Right lobe of liver (tissue), 6 donors: Measurements from ENCODE around the gene ZNF524. TPM values are rescaled to one million over a fixed set of nuclear protein-coding genes. Genes with fewer than 3 reads are reported as not detected.

ENCODE experiments used
- ATAC-seq, 4 donors: fragments of 200-7000 bp; cut with Tn5 transposase; one replicate each; pipeline ENCODE4 v1.9.1; 2020; ENCODE audit warnings: mild to moderate bottlenecking in 4 of 4, moderate library complexity in 4 of 4
- DNase-seq, 3 donors: peaks; one replicate each; pipeline ENCODE4 v3.0.0-alpha.2; 2020
- H3K27ac ChIP-seq, 3 donors: fragments of 200-600 bp; one replicate each; pipeline ENCODE4 v1.8.0; 2022
- H3K27me3 ChIP-seq, 2 donors: fragments of 200-600 bp; one replicate each; pipeline ENCODE4 v1.8.0; 2022
- H3K36me3 ChIP-seq, 4 donors: fragments of 200-600 bp; sonication (generic) in 1 of 4; one replicate each; pipeline versions ENCODE4 v1.5.1 to v1.8.0; 2017 to 2022; ENCODE audit warnings: control low read depth in 1 of 4
- H3K4me1 ChIP-seq, 4 donors: fragments of 200-600 bp; sonication (generic) in 1 of 4; one replicate each; pipeline versions ENCODE4 v1.5.1 to v1.8.0; 2017 to 2022; ENCODE audit warnings: control low read depth in 1 of 4
- H3K4me3 ChIP-seq, 3 donors: fragments of 200-600 bp; one replicate each; pipeline ENCODE4 v1.8.0; 2022
- H3K9me3 ChIP-seq, 4 donors: fragments of 200-600 bp; sonication (generic) in 1 of 4; one replicate each; pipeline versions ENCODE4 v1.5.1 to v1.8.0; 2017 to 2022; ENCODE audit warnings: control low read depth in 1 of 4
- CTCF ChIP-seq, 4 donors: fragments of 200-600 bp in 3 of 4; fragments of 450-650 bp in 1 of 4; IDR thresholded peaks; one replicate each; pipeline versions ENCODE4 v1.5.1 to v1.8.0; 2016 to 2022; ENCODE audit warnings: antibody characterized with exemption in 4 of 4, mild to moderate bottlenecking in 2 of 4
- POLR2A ChIP-seq: fragments of 450-650 bp; IDR thresholded peaks from one replicate; pipeline ENCODE4 v1.6.1; 2017; ENCODE audit warnings: antibody characterized with exemption, mild to moderate bottlenecking
- WGBS: methylation state at CpG from one replicate; pipeline ENCODE4 v1.1.6; 2018; ENCODE audit warnings: low coverage, low lambda C conversion rate; ENCODE audit not compliant: insufficient coverage; ENCODE audit errors: missing lambda C conversion rate; 5-methylcytosine and 5-hydroxymethylcytosine counted together
- intact Hi-C, 2 donors: fragments of 100-400 bp; cut with DNase I; formaldehyde crosslinking; loops; one replicate each; pipeline versions ENCODE4 v1.11.2 to v1.14.1; 2022
- total RNA-seq, 6 experiments: library from RNA; depleted of rRNA in 2 of 6; stranded (reverse); fragments of >200 nt in 2 of 6; fragmentation: NEBNext Ultra II Directional in 3 of 6; extraction: Animal tissue kit (Norgen Biotek cat#: 25700) in 3 of 6; gene quantifications; one replicate each; pipeline versions ENCODE4 v1.1.0 to v1.2.4, GENCODE V29; 2016 to 2023
- donor health status: DM: no; HTN: yes; CAD: no.
- donor health status: DM: no; HTN: no; CAD: no.
- donor health status: DM: no; HTN: no; CAD: no.
- donor health status: DM: no; HTN: yes; CAD: no.
- donor health status: DM: no; HTN: yes; CAD: no.

The ZNF524 gene
- total RNA-seq, 6 experiments from 2014 or later, result 8.2 to 21.0 (median 11.3) TPM

DNA sequence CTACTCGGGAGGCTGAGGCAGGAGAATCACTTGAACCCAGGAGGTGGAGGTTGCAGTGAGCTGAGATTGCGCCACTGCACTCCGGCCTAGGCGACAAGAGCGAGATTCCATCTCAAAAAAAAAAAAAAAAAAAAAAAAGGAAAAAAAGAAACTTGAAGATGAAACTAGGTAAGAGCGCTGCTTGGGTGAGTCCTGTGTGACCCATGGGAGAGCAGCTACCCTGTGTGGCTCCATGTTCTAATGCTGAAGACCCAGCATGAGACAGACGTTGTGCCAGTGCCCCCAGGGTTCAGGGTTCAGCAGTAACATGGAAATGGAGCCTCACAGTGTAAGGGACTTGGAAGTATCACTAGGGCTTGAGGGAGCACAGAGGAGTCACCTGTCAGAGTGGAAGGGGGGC lies 18.3 kb downstream of the ZNF524 start:
- DNase-seq, result no peak
- no peak overlapping the region for H3K4me3 ChIP-seq
- intact Hi-C loops, result no loop called here
- peaks cover 0 to 14% (median 0%) of the 10 kb centered on the region in 4 donors for H3K36me3 ChIP-seq
- H3K9me3 ChIP-seq, result no peaks in the 10 kb centered on the region
- H3K27ac ChIP-seq, result no peak overlapping the region
- WGBS, result 64% methylated on average over 5 of the region's 7 CpGs
- no peak for ATAC-seq
- no peaks in the 10 kb centered on the region for H3K27me3 ChIP-seq
- no peaks in the 10 kb centered on the region for H3K4me1 ChIP-seq
- TF ChIP-seq POLR2A (no peak), CTCF (IDR thresholded peaks at IDR 0.05) (no peak)

GRCh38 chr19:55619286-55619685 lies 19.2 kb downstream of the ZNF524 start:
- no peak overlapping the region for H3K27ac ChIP-seq
- intact Hi-C loops, result no loop called here
- peaks cover 0 to 14% (median 0%) of the 10 kb centered on the region in 4 donors for H3K36me3 ChIP-seq
- peaks cover 0 to 6% (median 0%) of the 10 kb centered on the region in 4 donors for H3K4me1 ChIP-seq
- 56% methylated on average over 3 of the region's 3 CpGs for whole genome bisulfite sequencing
- DNase-seq, result no peak
- no peaks in the 10 kb centered on the region for H3K9me3 ChIP-seq
- TF ChIP-seq POLR2A (no peak), CTCF (IDR thresholded peaks at IDR 0.05) (no peak)
- H3K4me3 ChIP-seq, result no peak overlapping the region
- no peak for ATAC-seq
- H3K27me3 ChIP-seq, result no peaks in the 10 kb centered on the region

DNA sequence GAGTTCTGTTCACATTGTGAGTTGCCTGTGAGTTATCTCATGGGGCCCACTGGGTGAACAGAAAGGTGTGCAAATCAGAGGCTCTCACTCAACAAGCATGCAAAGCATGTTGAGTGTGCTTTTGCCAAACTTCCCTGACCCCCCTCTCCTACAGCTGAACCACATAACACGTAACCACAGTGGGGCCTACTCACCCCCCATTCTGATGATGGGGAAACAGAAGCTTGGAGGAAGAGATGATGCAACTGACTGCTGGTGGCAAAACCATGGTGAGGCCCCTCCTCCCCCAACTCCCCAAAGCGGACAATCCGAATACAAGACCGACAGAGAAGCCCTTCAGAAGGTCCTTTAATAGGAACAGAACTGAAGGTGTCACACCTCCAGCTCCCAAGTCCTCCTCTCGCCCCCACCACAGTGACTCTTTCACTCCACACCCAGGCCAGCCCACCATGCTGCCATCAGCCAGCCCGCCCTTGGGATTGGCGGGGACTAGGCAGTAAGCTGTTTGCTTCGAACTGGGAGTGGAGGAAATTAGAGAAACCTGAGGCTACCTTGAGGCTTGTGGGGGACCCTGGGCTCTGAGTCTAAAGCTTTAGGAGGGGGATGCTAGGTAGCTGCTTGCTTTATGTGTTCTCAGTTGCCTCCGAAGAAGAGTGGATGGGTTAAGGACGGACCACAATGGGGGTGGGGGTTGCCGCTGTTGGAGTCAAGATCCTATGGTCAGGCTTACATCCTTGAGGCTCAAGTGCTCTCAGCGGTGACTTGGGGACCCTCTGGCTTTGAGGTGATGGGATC lies 20.5 kb downstream of the ZNF524 start:
- TF ChIP-seq POLR2A (no peak), CTCF (IDR thresholded peaks at IDR 0.05) (no peak)
- H3K36me3 ChIP-seq, result peaks cover 0 to 8% (median 0%) of the 10 kb centered on the region in 4 donors
- ATAC-seq (no peak), DNase-seq (no peak)
- no peak overlapping the region for H3K4me3 ChIP-seq
- no peak overlapping the region for H3K27ac ChIP-seq
- H3K4me1 ChIP-seq, result peaks cover 0 to 11% (median 0%) of the 10 kb centered on the region in 4 donors
- no peaks in the 10 kb centered on the region for H3K27me3 ChIP-seq
- no peaks in the 10 kb centered on the region for H3K9me3 ChIP-seq
- 91% methylated on average over 4 of the region's 12 CpGs for WGBS
- intact Hi-C loops, result no loop called here

- Histone ChIP-seq H3K27ac (no peak overlapping the region), H3K4me3 (no peak overlapping the region), H3K27me3 (no peaks in the 10 kb centered on the region), H3K9me3 (no peaks in the 10 kb centered on the region), H3K36me3 (peaks cover 0 to 4% (median 0%) of the 10 kb centered on the region in 4 donors), H3K4me1 (peaks cover 0 to 11% (median 0%) of the 10 kb centered on the region in 4 donors)
- intact Hi-C loops, result no loop called here
- 100% methylated on average over 1 of the region's 9 CpGs for WGBS
- ATAC-seq (no peak), DNase-seq (no peak)
- no peak for TF ChIP-seq CTCF (IDR thresholded peaks at IDR 0.05)
- TF ChIP-seq POLR2A, result no peak
Observed at GRCh38 chr19:55621205-55621672, 21.2 kb downstream of the ZNF524 start.
